SW 1271 (cell line): ENCODE results near the gene TOR1AIP1.
"Not testable (repeated sequence)": the region's sequence is repeated elsewhere in the genome, so short reads cannot be mapped to it uniquely, and the experiment has no call there.

ENCODE experiments used
- DNase-seq, 2 experiments: peaks; one replicate each; lab custom pipeline; 2025; lab: John Stamatoyannopoulos, UW

The TOR1AIP1 gene

GRCh38 chr1:179882253-179883039 is at the start of gene TOR1AIP1:
Gene TOR1AIP1, plus strand, starts transcription at chr1:179882285. Its CDS starts 218 bp downstream, at chr1:179882503.
- DNase-seq = peak; percentile 74 to 90

GRCh38 chr1:179836686-179837445 is 45.2 kb upstream of the TOR1AIP1 start:
- not testable (repeated sequence) for DNase-seq

- DNase-seq = no peak
Measured at GRCh38 chr1:179840107-179840506, 42.0 kb upstream of the TOR1AIP1 start.

- DNase-seq = no peak
Measured at GRCh38 chr1:179848233-179848632, 33.9 kb upstream of the TOR1AIP1 start.

GRCh38 chr1:179853102-179853501 is 29.0 kb upstream of the TOR1AIP1 start:
- DNase-seq = no peak

- not testable (repeated sequence) for DNase-seq
Measured at GRCh38 chr1:179855831-179856230, 26.3 kb upstream of the TOR1AIP1 start.

GRCh38 chr1:179856296-179856695 is 25.8 kb upstream of the TOR1AIP1 start:
- DNase-seq = no peak

GRCh38 chr1:179857009-179857408 is 25.1 kb upstream of the TOR1AIP1 start:
- DNase-seq = no peak

GRCh38 chr1:179860652-179861051 is 21.4 kb upstream of the TOR1AIP1 start:
- DNase-seq = no peak

GRCh38 chr1:179865377-179865776 is 16.7 kb upstream of the TOR1AIP1 start:
- DNase-seq = no peak

- DNase-seq = no peak
Measured at GRCh38 chr1:179866616-179867015, 15.5 kb upstream of the TOR1AIP1 start.

- DNase-seq = peak in 1 of 2 experiments; percentile 37
Measured at GRCh38 chr1:179867493-179868330, 14.4 kb upstream of the TOR1AIP1 start.

- no peak for DNase-seq
Measured at GRCh38 chr1:179870870-179871269, 11.2 kb upstream of the TOR1AIP1 start.

- no peak for DNase-seq
Measured at GRCh38 chr1:179871940-179872339, 10.1 kb upstream of the TOR1AIP1 start.

GRCh38 chr1:179872558-179872957 is 9.5 kb upstream of the TOR1AIP1 start:
- no peak for DNase-seq

GRCh38 chr1:179873438-179873851 is 8.6 kb upstream of the TOR1AIP1 start:
- DNase-seq = no peak

GRCh38 chr1:179875596-179876299 is 6.3 kb upstream of the TOR1AIP1 start:
- no peak for DNase-seq

- peak in 1 of 2 experiments; percentile 38 for DNase-seq
Measured at GRCh38 chr1:179876300-179876715, 5.8 kb upstream of the TOR1AIP1 start.

GRCh38 chr1:179877586-179878265 is 4.4 kb upstream of the TOR1AIP1 start, which contains the start of gene TOR1AIP2:
Gene TOR1AIP2, minus strand, starts transcription at chr1:179877803. Its CDS starts 25,138 bp downstream, at chr1:179852665.
- peak; percentile 50 to 74 for DNase-seq

GRCh38 chr1:179879797-179880196 is 2.3 kb upstream of the TOR1AIP1 start:
- no peak for DNase-seq
